HG02588 (cell line): Measurements from ENCODE around the gene TLL2.

Experiments
- ATAC-seq: cut with Tn5 transposase; IDR thresholded peaks from one replicate; pipeline ENCODE4 v1.9.1; 2021; ENCODE audit warnings: mild to moderate bottlenecking, moderate library complexity; ENCODE audit not compliant: unreplicated experiment

Gene TLL2

DNA sequence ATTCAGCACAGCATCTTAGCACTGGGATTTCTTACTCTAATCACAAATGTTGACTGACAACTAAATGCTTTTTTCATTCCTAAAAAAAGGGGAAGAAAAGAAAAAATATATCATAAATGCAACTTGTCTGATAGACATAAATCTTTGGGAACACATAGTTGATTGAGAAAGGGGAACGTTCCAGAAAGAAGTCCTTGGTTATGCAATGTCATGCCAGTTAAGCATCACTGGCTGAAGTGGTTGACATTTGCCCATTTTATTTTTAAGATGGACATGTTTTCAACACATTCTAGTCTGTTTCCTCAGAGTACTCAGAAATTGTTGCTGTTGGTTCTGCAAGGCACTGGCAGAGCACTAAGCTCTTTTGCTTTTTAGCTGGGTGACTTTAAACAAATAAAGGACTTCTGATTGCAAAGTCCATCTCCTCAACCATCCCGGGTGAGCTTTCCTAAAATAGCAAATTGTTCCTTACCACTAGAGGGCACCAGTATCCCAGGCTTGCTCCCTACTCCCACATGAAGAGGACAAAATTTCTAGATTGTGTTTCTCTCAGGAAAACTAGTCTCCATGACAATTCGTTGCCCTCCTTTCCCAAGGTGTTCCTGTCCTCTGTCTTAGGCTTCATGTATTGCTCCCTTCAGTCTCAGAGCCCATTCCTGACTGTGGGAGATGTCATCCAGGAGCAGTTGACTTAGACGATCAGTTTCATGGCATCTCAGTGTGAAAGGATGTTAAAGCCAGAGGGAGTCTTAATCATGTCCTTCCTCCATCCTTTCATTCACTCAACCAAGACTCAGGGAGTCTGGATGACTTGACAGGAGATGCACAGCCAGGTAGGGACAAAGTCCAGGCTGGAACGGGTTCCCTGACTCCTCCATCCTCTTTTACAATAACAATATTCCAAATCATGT, 178.9 kb downstream of the TLL2 start:
- ATAC-seq: no peak

DNA sequence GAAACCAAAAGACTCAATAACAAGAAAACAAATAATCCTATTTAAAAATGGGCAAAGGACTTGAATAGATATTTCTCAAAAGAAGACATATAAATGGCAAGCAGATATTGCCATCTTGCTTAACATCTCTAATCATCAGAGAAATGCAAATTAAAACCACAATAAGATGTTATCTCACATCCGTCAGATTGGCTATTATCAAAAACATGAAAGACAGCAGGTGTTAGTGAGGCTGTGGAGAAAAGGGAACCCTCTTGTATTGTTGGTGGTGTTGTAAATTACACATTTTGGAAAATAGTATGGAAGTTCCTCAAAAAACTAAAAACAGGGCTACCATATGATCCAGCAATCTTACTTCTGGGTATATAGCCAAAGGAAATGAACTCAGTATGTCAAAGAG, 180.6 kb downstream of the TLL2 start:
- ATAC-seq: no peak

DNA sequence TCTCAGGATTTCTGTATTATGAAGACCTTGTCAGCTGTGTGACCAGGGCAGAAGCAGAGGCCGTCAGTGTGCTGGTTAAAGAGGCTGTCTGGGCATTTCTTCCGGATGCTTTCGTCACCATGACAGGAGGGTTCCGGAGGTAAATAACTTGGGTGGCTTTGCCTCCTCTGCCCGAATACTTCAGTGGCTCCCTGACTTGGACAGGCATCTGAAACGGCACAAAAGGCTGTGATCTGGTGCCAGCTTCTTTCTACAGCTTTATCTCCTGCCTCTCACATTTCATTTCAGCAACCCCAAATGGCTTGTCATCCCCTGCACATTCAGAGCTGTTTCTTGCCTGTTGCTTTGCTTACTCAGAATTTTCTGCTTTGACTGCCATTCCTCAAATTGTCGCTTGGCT, 186.3 kb downstream of the TLL2 start:
- ATAC-seq: no peak

DNA sequence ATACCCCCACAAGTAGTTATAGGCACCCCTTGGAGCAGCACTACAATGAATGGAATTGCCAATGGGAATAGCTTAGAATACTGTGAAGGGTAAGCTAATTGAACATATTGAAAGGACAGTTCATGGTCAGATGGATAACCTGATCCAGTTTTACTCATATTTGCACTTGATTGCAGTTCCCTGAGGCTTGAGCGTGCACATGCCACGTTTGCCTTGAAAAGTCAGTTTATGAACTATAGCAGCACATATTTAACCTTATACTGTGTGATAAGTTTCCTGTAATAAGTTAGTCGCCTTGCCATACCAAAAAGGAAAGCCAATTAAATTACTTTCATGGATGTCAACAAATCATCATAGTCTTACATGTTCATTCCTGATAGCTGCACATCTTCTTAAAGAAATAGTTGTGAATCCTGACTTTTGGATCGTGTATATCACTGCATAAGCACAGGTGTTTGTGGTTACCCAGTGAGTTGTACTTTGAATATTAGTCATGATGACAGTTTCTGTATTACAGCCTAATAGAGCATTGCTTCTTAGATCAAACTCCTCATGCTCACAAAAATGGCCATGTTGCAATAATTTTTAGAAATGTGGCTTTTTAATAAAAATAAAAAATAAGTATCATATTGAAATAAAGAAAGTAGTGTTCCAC, 187.9 kb downstream of the TLL2 start:
- ATAC-seq: peak; percentile 94

DNA sequence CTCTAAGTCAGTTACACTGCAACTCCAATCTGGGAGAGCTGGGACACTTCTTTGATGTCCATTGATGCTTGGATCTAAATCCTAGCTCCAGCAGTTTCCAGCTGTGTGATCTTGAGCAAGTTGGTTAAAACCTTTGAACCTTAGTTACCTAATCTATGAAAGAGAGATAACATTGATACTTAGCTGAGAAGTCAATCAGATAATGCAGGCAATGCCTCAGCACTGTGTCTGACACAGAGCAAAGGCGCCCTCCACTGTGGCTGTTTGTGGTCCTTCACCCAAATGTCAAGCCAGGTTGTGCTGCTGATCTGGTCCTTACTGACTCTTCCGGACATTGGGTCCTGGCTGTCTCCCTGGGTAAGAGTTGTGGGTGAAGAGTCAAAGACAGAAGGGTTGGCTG, 189.3 kb downstream of the TLL2 start:
- ATAC-seq: no peak

DNA sequence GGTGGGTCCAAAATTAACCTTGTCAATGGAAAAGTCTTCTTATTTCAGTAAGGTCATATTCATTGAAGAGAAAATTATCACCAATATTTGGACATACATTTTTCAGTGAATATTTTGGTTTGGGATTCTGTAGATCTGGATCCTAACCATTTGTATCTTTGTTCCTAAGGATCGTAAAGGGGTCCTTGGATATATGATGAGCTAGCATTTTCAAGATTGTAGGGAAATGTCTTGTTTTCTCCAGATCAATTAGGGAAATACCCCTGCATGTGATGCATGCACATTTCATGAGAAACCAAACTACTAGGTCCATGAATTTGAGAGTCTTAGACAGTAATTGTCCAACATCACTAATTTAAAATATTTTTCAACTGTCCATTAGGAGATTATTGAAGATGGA, 191.5 kb downstream of the TLL2 start:
- no peak for ATAC-seq

DNA sequence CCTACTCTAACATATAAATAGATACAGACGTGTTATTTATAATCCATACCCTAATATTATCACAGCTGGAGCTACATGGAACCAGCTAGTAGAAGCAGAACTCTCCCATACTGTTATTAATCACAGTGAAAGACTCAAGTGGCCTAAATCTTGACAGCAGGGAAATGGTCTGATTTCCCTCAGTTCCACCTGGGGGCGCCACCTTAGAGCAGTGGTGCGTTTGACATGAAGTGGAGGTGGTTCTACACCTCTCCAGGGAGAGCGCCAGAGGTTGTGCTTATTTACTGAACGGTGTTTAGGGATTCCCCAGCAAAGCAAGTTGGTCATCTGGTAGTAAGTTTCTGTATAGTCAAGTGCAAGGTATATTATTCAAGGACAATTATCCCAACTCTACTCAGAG, 191.9 kb downstream of the TLL2 start:
- no peak for ATAC-seq

DNA sequence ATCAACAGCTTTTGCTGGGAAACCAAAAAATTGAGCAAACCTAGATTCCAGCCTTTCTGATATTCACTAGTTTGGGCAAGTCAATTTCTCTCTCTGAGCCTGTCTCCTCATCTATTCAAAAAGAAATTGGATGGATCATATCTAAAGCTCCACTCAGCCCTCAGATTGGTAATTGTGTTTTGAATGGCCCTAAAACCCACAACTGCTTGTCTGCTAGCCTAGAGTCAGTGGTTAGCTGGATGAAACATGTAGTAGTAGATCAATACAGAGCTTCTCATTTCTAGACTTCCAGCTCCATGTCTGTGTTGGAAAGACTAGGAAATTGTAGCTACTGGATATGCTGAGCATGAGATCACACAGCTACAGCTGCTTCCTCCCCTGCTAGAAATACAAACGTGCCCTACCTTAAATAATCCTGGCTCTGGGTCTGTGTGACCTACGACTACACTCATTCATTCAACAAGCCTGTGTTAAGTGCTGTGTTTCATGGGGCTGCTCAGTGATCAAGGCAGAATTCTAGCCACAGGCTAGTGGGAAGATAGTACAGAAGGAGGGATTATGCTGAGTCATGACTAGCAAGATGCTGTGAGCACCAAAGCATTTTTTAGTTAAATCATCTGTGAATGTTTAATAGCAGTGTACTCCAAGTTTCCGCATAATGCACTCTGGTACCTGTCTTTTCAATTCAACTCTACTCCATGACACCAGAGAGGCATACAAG, 193.8 kb downstream of the TLL2 start:
- ATAC-seq: no peak

DNA sequence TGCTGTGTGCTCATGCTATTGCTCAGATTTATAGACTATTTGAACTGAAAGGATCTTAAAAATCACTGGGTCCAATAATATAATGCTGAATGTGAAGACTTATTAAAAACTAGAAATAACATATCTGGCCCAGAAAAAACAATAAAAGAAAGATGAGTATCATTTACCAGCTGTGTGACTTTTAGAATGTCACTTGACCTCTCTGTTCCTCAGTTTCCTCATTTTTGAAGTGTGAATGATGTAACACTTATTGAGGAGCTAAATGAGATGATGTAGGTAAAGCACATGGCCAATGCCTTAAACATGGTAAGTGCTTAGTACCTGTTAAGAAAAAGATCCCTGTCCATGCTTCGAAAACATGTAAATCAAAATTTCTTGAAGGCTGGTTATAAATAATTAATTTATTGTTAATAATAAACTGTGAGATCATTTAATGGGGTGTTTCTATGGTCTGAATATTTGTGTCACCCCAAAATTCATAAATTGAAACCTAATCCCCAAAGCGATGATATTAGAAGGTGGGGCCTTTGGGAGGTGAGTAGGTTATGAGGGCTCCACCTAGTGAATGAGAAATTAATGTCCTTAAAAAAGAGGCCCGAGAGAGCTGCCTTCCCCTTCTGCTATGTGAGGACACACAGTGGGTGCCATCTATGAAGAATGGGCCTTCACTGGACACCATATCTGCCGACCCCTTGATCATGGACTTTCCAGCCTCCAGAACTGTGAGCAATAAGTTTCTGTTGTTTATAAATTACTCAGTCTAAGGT, 196.5 kb downstream of the TLL2 start:
- ATAC-seq: no peak
